DND-41 (cell line): ENCODE measurements around the gene DPP6.

Source experiments
- ATAC-seq: fragments of 200-7000 bp; cut with Tn5 transposase; 3 replicates; pipeline ENCODE4 v1.9.1; 2021; ENCODE audit warnings: low read depth; ENCODE audit not compliant: insufficient read depth
- DNase-seq: peaks from one replicate; pipeline ENCODE4 v3.0.0-alpha.2; 2020
- H2AFZ ChIP-seq: 2 replicates; pipeline ENCODE4 v1.6.0; 2012; ENCODE audit warnings: low read depth, low read length
- H3K27ac ChIP-seq: 2 replicates; pipeline ENCODE4 v1.5.1; 2012; ENCODE audit warnings: low read length, inconsistent platforms
- H3K27me3 ChIP-seq: fragments of 200-600 bp; sonication (generic); 2 replicates; pipeline ENCODE4 v1.6.0; 2012; ENCODE audit warnings: low read length, mild to moderate bottlenecking, inconsistent platforms; ENCODE audit not compliant: insufficient read depth, poor library complexity
- H3K36me3 ChIP-seq: 2 replicates; pipeline ENCODE4 v1.5.1; 2012; ENCODE audit warnings: low read length, inconsistent platforms; ENCODE audit not compliant: insufficient read depth
- H3K4me1 ChIP-seq: 2 replicates; pipeline ENCODE4 v1.5.1; 2012; ENCODE audit warnings: mild to moderate bottlenecking, low read length; ENCODE audit not compliant: insufficient read depth
- H3K4me2 ChIP-seq: 2 replicates; pipeline ENCODE4 v1.6.0; 2012; ENCODE audit warnings: mild to moderate bottlenecking, moderate library complexity, low read length, inconsistent platforms; ENCODE audit not compliant: insufficient read depth
- H3K4me3 ChIP-seq, 2 experiments: fragments of 200-600 bp in 1 of 2; shearing (Covaris generic) in 1 of 2; 2 replicates each; pipeline ENCODE4 v1.5.1; 2012 to 2016; ENCODE audit warnings: inconsistent platforms in 2 of 2, low read length in 2 of 2, mild to moderate bottlenecking in 2 of 2, low read depth in 1 of 2, moderate library complexity in 1 of 2
- H3K79me2 ChIP-seq: 2 replicates; pipeline ENCODE4 v1.6.0; 2012; ENCODE audit warnings: low read length, inconsistent platforms; ENCODE audit not compliant: insufficient read depth
- H3K9ac ChIP-seq: 2 replicates; pipeline ENCODE4 v1.6.0; 2012; ENCODE audit warnings: low read depth, mild to moderate bottlenecking, inconsistent platforms, low read length, moderate library complexity
- H3K9me3 ChIP-seq: 2 replicates; pipeline ENCODE4 v1.5.1; 2012; ENCODE audit warnings: low read length, moderate library complexity, mild to moderate bottlenecking, inconsistent platforms; ENCODE audit not compliant: insufficient read depth, severe bottlenecking
- H4K20me1 ChIP-seq: 2 replicates; pipeline ENCODE4 v1.6.0; 2012; ENCODE audit warnings: low read length; ENCODE audit not compliant: insufficient read depth
- EZH2 ChIP-seq: IDR thresholded peaks from 3 replicates; pipeline ENCODE4 v1.6.1; 2012; ENCODE audit warnings: borderline replicate concordance, low read depth, mild to moderate bottlenecking, moderate library complexity, low read length, inconsistent platforms; ENCODE audit not compliant: severe bottlenecking
- TF ChIP-seq, protein P1 (sequence below): IDR thresholded peaks from 2 replicates; pipeline ENCODE4 v1.5.1; 2012; ENCODE audit warnings: borderline replicate concordance, low read length, moderate library complexity, mild to moderate bottlenecking; ENCODE audit not compliant: poor library complexity, severe bottlenecking; ENCODE audit errors: extremely low read depth

DPP6 gene

GRCh38 chr7:154296443-154296842, 244.2 kb downstream of the DPP6 start:
- Histone ChIP-seq H3K27me3 (no peaks in the 10 kb centered on the region), H3K9me3 (no peaks in the 10 kb centered on the region), H3K4me3 (no peak overlapping the region), H3K79me2 (no peaks in the 10 kb centered on the region), H3K4me2 (no peak overlapping the region), H4K20me1 (no peaks in the 10 kb centered on the region), H3K4me1 (no peaks in the 10 kb centered on the region), H3K27ac (no peak overlapping the region), H3K36me3 (no peaks in the 10 kb centered on the region), H2AFZ (no peak overlapping the region), H3K9ac (no peak overlapping the region)
- TF ChIP-seq, protein P1, sequence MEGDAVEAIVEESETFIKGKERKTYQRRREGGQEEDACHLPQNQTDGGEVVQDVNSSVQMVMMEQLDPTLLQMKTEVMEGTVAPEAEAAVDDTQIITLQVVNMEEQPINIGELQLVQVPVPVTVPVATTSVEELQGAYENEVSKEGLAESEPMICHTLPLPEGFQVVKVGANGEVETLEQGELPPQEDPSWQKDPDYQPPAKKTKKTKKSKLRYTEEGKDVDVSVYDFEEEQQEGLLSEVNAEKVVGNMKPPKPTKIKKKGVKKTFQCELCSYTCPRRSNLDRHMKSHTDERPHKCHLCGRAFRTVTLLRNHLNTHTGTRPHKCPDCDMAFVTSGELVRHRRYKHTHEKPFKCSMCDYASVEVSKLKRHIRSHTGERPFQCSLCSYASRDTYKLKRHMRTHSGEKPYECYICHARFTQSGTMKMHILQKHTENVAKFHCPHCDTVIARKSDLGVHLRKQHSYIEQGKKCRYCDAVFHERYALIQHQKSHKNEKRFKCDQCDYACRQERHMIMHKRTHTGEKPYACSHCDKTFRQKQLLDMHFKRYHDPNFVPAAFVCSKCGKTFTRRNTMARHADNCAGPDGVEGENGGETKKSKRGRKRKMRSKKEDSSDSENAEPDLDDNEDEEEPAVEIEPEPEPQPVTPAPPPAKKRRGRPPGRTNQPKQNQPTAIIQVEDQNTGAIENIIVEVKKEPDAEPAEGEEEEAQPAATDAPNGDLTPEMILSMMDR, result no peak
- no peak for TF ChIP-seq EZH2
- no peak for DNase-seq
- ATAC-seq, result no peak

- TF ChIP-seq, protein P1, result no peak
- no peak for TF ChIP-seq EZH2
- no peak for DNase-seq
- H3K27ac ChIP-seq, result no peak overlapping the region
Measured at GRCh38 chr7:154299736-154300135, 247.5 kb downstream of the DPP6 start.

DNA sequence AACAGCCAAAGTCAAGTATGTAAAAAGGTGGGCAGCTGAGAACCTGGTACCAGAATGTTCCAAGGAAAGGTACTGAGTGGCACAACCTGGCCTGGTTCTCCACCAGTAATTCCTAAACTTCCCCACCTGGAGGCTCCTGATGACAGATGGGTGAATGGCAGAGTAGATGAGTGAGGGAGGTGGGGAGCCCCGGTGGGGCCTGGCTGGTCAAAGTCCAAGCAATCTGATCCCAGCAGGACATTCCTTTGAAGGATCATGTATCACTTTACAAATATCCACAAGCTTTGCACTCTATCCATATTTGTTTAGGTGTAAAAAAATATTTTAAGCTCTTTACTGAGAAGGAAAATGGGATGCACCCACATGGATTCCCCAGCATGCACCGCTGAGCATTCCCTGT, 250.2 kb downstream of the DPP6 start:
- Histone ChIP-seq H3K36me3 (no peaks in the 10 kb centered on the region), H3K4me3 (no peak overlapping the region), H3K79me2 (no peaks in the 10 kb centered on the region), H3K9me3 (no peaks in the 10 kb centered on the region), H3K4me1 (no peaks in the 10 kb centered on the region), H3K9ac (no peak overlapping the region), H3K27me3 (no peaks in the 10 kb centered on the region), H3K4me2 (no peak overlapping the region), H3K27ac (no peak overlapping the region), H4K20me1 (no peaks in the 10 kb centered on the region), H2AFZ (no peak overlapping the region)
- no peak for ATAC-seq
- no peak for DNase-seq
- TF ChIP-seq, protein P1, result no peak
- TF ChIP-seq EZH2, result no peak

More at GRCh38 chr7:154299736-154300135, 247.5 kb downstream of the DPP6 start:
- Histone ChIP-seq H3K9me3 (no peaks in the 10 kb centered on the region), H3K9ac (no peak overlapping the region), H2AFZ (no peak overlapping the region), H3K4me3 (no peak overlapping the region), H3K4me2 (no peak overlapping the region), H3K27me3 (no peaks in the 10 kb centered on the region), H3K79me2 (no peaks in the 10 kb centered on the region), H3K36me3 (no peaks in the 10 kb centered on the region), H4K20me1 (no peaks in the 10 kb centered on the region), H3K4me1 (no peaks in the 10 kb centered on the region)
- ATAC-seq, result no peak

GRCh38 chr7:154304231-154304630, 252.0 kb downstream of the DPP6 start:
- no peaks in the 10 kb centered on the region for H3K27me3 ChIP-seq
- no peak for ATAC-seq
- H3K9me3 ChIP-seq, result no peaks in the 10 kb centered on the region
- H3K36me3 ChIP-seq, result no peaks in the 10 kb centered on the region
- no peaks in the 10 kb centered on the region for H3K4me1 ChIP-seq
- TF ChIP-seq, protein P1, result no peak
- TF ChIP-seq EZH2, result no peak
- H3K4me2 ChIP-seq, result no peak overlapping the region
- no peaks in the 10 kb centered on the region for H4K20me1 ChIP-seq
- no peak for DNase-seq
- H2AFZ ChIP-seq, result no peak overlapping the region
- H3K9ac ChIP-seq, result no peak overlapping the region
- no peak overlapping the region for H3K27ac ChIP-seq
- H3K79me2 ChIP-seq, result no peaks in the 10 kb centered on the region
- H3K4me3 ChIP-seq, result no peak overlapping the region
